HG02588 (cell line): Measurements from ENCODE around the gene KIAA1217.
A peak's percentile ranks its signal among the peaks of the same experiment; 100 is the strongest.
"Not testable (repeated sequence)": the region's sequence is repeated elsewhere in the genome, so short reads cannot be mapped to it uniquely, and the experiment has no call there.

ENCODE experiments used
- ATAC-seq: cut with Tn5 transposase; IDR thresholded peaks from one replicate; pipeline ENCODE4 v1.9.1; 2021; ENCODE audit warnings: mild to moderate bottlenecking, moderate library complexity; ENCODE audit not compliant: unreplicated experiment

Gene KIAA1217

DNA sequence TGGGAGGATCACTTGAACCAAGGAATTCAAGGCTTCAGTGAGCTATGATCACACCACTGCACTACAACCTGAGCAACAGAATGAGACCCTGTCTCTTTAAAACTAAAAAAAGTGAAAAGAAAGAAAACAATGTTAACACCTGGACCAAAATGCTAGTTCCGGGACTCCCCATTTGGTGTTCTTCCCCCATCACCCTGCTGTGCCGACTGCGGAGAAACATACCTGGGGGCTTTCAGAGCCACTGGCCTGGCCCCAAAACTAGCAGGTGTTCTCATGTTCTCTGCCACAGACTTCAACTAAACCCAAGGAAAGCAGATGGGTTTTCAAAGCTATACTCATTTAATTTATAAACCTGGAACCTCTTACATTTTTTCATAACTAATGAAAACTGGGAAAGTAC lies 250.9 kb downstream of the KIAA1217 start:
- ATAC-seq = no peak

DNA sequence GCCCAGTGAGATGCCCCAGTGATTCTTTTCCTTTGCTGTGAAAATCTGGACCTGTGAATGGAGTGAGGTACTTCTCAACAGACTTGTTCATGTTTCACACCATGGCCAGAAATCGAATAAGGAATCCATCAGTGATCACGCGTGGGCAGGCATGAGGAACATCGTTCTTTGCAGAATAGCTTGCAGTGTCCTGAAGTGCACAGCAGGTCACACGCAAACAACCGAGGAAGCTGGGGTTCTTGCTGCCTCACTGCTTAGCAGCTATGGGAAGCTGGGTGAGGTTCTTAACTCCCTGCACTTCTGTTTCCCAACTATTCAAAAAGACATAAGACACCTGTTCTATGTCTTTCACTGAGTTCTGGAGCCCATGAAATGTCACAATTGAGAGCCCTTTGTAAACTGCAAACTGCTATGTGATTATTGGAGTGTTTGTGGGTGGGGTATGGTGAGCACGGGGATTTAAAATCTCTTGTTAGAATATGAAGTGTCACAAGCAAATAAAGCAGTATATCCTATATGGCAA lies 253.4 kb downstream of the KIAA1217 start:
- no peak for ATAC-seq

DNA sequence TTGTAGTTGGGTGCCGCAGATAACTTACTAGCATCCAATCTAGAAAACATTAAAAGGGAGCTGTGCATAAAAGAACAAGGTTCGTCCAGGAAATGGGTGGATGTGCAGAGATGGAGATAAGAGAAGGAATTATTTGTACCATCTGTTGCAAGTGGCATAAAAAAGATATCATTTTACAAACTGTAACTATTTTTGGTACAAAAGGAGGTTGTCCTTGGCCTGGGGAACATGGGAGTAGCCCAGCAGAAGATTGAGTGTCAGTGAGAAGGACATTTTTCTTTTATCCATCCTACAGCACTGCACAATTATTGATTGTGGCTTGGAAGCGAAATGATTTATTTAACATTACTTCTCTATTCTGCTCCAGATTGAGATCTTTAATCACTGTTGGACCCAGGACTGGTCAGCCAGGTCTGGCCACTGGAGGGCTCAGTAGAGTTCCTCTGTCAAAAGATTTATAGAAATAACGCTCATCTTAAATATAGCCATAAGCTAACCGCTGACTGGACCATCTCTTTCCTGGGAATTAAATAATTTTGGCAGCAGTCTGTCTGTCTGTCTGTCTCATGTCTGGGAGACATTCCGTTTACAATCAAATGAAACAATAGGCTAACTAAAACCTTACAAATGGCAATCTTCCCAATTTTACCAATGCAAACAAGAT lies 254.1 kb downstream of the KIAA1217 start:
- ATAC-seq = no peak

DNA sequence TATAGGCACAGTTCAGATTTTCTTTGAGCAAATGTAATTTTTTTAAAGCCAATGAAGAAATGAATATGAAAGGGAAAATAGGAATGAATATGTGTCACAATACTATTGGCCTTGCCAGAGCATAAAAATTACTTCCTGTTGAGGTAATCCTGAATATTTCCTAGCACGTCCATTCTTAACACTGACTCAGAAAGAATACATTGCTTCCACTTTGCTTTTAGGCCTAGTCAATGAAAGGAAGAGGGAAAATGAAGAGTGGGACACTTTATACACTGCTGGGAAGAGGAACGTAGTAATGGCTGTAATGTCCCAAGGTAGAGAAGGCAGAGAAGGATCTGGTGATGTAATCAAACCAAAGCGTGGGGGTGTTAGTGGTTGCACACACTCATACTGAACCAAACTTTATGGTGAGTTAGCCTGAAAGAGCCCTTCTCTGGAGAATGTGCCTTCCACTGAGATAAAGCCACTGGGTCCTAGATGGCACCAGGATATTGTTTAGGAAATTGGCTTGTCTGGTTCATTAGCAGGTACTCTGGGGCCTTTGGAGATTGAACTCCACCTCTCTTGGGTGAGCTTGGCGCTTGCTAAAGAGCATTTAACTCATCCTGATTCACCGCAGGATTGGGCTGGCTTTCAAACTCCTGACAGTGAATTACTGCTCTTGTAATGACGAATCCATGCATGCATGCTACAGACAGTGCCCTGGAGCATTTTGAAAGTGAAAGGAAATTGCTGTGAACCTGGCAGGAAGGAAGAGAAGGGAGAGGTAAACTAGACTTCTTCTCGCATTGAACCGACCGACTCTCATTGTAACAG lies 254.9 kb downstream of the KIAA1217 start:
- ATAC-seq = peak; percentile 63

DNA sequence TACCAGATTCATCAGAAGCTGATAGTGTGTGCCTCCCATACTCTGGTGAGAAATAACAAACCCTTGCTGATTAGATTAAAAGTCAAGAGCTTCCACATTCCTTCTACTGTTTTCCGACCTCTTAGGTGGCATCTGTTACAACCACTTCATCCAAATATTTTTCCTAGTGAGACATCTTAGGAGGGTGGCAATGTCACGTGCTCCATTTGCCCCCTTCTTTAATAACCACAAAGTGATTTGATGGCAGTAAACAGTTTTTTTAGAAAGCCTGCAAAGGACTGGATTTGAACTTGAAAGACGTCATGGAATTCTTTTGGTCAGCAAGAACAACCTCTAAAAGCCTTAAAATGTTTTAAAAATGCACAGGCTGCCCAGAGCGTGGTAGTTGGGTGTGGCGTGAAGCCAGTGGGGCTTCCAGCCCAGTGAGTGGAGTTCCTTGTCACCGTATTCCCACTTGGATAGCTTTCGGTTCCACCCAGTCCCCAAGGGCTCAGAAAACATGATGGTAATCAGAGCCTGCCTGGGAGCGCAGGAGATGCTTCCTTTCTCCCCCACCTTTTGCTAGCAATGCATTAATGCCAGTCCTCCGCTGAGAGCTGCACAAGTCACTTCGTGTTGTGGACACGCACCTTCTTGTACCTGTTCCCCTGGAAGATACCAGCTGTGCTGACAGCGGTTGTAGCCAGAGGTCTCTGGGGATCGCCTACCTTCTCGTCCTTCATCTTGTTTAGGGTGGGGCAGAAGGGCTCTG lies 256.4 kb downstream of the KIAA1217 start:
- ATAC-seq = no peak

DNA sequence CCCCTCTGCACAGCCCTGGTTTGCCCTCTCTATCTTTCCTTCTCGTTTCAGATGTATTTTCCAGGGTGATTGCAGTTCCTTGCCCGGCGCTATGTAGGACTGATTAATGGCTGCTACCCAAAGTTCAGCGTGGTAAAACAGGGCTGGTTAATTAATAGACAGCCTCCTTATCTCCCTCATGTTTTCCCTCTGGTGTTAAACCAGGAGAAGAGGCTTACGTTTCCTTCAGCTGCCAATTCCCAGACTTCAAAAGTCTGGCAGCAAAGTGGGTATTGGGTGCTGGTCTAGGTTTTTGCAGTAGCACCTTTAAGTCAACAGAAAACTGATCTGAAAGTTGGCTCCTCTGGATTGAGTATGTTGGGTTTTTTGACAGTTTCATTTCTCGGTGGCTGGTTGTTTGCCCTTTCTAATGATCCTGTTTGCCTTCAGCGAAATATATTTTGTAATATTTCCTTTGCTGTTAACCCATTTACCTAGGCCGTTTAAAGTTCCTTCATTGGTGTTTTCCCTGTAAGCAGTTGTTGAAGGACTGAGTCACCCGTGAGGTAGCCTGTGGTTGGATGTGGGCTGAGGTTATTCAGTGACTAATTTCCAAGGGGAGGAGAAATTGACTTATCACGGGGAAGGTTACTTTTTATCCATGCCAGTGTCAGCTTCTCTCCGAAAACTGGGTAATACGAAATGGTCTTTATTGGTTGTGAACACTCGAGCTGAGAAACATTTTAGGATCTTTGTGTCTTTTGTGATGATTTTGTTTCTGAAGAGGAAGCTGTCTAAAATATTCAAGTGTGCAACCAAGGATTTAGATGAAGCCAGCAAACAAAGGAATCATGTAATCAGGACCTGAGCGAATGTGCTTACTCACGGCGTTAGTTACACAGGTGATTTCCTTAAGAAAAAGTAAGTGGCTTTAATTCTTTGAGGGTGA lies 257.2 kb downstream of the KIAA1217 start:
- ATAC-seq = peak; percentile 57

DNA sequence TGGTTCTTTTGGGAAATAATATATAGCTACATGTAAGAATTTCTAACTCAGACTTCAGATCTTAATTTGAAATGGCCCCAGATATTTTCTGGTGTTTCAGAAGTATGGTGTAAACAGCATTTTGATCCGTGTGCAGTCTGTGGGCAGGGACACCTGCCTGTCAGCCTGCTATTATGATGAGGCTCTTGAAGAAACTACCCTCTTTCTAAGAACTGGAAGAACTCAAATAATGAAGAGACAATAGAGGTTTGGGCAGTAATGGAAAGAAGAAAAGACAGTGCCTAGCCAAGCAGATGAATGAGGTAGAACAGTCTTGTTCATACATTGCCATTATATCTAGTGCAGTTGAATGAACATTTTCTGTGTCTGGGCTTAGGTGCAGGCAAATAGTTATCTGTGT lies 258.2 kb downstream of the KIAA1217 start:
- ATAC-seq = no peak

DNA sequence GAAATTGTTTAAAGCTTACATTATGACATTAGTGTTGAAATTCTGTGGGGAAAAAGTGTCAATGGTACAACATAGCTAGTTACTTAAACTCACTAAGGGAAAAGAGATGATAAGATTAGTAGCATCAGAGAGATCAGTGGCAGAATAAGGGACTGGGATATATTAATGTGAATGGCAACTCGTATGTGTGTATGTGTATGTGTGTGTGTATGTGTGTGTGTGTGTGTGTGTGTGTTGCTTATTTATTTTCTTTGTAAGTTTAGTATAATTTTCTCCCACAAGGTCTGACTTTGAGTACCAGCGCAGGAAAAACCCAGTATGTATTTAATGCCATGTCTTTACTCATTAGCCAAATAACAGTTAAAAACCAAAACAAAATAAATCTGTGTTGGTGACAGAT lies 258.7 kb downstream of the KIAA1217 start:
- ATAC-seq = no peak

DNA sequence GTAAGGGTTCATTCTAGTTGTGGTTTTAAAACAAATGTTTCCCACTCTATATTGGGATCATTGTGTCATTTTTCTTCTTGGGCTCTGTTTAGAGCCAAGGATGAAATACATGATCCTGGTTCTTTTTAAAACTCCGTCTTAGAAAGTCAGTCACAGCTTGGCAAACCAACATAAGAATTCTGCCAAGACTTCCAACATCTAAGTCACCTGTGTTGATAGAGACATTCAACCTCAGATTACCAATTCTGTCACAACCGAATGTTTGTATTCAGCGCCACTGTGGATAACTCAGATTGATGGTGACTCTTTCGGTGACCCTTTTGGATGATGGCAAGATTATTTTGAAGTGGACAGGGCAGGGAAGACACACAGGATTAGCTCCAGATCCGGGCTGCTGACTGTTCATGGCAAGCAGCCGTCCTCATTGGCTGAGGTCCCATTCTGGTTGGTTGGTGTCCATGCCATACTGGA lies 259.4 kb downstream of the KIAA1217 start:
- no peak for ATAC-seq

DNA sequence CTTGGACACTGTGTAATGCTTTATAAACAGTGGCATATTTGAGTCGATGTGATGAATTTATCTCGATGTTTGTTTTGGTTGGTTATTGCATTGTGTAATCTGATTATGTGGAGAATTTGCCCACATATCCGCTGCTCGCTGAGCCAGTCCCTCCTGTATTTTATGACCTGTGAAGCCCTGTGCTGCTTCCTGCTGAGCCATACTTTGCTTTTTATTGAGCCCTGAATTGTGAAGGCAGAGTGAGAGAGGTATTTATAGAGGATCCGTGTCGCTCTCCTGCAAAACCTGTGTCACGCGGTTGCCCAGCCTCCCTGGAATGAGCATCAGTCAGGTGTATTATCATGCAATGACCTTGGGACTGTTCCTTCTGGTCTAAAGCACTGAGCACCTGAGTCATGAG lies 261.1 kb downstream of the KIAA1217 start:
- ATAC-seq = no peak

DNA sequence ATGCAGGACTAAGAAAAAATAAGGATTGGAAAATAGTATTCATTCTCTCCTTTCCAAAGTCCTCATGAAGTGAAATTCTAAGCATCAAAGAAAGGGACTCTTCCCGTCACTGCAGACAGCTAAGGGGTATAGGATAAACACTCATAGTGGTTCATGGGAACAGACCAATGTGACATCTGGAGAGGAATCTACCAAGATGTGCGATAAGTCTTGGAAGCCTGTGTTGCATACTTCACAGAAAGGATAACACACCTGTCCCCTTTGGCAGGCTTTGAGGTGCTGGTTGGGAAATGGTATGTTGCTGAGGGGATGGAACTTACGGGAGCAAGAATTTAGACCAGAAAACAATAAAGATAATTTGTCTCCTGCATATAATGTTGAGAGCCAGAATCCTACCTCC lies 266.7 kb downstream of the KIAA1217 start:
- ATAC-seq = no peak

DNA sequence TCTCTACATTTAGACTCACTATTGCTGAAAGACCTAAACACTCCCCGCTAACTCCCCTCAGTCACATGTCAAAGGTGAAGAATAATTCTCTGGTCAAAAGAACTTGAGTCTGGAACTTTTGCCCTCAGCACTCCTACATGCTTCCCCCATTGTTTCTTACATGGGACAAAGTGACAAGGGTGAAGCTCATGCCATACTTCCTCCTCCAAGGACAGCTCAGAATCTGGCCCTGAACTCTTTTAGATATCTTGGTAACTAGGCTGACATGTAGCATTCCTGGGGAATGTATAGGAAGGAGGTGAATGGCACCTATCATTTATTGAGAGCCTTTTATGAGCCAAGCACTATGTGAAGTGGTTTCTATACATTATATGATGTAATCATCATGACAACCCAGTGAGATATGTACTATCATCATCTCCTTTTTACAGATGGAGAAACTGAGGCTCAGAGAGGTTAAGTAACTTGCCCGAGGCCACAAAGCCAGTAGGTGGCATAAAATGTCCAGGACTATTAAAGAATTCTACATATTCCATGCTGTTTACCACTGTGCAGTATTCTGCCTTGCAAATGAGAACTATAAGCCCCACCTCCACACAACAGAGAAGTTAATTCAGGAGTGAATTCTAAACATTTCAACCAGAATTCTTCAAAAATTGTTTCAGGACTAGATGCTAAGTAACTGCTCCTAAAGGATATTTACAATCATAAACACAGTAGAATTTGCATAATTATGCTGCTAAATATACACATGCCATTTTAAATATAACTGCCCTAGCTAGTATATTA lies 268.2 kb downstream of the KIAA1217 start:
- no peak for ATAC-seq

DNA sequence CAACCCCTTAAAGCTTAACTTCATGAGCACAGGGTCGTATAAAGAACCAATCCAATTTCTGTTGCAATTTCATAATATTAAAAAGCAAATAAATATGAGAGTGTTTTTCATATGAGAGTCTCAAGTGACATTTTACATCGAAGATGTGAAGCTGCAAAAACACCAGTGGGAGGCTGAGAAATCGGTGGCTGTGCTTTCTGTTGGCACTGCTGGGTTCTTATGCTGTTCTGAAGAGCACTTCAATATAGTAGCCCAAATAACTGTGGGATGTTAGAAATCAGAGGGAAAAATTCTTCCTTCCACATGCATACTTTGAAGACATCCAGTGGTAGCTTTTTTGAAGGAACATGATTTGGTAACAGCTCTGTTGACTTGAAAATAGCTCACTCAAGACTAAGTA lies 269.0 kb downstream of the KIAA1217 start:
- no peak for ATAC-seq

DNA sequence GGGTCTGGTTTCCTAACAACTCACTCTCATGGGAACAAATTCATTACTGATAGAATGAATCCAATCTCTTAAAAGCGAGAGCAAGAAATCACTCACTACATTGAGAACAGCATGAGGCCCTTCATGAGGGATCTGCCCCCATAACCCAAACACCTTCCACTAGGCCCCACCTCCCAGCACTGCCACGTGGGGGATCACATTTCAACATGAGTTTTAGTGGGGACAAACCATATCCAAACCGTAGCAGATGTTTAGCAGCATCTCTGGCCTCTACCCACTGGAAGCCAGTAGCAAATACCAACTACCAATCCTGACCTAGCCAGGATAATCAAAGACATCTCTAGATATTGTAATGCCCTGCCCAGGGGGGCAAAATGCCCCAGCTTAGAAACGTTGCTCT lies 270.9 kb downstream of the KIAA1217 start:
- no peak for ATAC-seq

DNA sequence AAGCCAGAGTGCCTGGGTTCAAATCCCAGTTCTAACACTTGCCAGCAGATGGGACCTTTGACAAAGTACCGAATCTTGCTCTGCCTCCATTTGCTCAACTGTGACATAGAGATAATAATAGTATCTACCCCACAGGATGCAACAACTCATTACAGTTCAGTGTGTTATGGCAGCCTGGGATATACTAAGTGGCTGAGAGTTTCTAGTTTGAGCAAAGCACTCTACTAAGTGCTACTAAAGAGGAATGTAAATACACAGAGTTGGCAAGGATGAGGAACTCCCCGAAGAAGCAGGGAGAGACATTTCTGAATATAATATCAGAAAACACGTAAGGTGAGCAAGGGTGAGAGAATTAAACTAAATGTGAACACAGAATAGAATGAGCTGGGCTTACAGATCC lies 271.5 kb downstream of the KIAA1217 start:
- ATAC-seq = no peak

DNA sequence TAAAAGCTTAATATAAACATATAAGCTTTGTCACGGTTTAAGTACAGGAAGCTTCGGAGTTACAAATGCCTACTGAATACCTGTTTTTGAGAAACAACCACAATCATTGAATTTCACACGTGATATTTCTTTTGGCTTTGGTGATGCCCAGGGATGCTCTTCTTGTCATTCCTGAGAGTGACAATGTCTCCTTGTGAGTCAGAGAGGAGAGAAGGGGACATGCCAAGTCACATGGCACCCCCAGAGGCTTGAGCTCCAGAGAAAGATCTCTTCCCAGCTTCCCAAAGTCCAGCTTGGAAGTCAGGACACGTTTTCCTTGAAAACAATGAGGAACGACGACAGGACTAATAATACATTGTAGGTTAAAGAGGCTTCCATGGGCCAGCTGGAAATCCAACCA lies 272.3 kb downstream of the KIAA1217 start:
- no peak for ATAC-seq

DNA sequence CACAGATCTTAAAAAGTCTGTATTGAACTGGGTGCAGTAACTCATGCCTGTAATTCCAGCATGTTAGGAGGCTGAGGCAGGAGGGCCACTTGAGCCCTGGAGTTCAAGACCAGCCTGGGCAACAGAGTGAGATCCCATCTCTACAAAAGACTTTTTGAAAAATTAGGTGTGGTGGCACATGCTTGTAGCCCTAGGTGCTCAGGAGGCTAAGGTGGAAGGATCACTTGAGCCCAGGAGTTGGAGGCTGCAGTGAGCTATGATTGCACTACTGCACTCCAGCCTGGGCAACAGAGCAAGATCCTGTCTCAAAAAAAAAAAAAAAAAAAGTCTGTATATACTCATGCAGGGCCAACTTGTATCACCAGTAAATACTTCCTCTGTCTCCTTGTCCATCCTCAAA lies 273.8 kb downstream of the KIAA1217 start:
- ATAC-seq = not testable (repeated sequence)

DNA sequence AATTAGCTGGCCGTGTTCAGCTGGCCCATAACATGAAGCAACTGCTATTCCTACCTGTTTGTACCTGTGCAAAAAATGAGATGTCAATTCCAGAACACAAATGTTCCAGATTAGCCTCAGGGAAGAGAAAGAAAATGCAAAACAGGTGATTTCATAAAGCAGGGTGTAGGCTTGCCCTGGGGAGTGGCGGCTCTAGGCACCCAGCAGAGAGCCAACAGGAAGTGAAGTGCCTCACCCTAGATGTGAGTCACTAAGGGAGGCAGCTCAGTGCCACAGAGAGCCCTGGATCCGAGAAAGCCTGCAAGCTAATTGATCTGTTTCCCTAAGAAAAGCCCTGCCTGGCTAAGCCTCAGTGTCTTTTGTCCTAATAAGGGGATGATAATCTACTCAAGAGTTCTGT lies 274.8 kb downstream of the KIAA1217 start:
- peak; percentile 92 for ATAC-seq

DNA sequence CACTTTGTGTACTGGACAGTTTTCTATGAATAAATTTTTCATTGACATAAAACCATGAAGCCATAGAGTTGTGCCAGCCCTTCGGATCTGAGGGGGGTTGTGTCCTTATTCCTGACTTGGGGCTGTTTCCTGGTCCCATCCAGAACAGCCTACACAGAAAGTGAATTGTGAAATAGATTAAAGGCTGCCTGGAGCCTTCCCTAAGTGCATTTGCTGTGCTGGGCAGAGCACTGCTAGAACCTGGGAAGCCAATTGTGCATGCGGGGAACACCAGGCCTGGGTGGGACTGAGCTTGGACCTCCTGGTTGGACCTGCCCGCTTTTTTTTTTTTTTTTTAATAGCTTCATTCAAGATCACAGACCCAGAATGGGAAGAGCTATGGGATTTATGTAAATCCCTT lies 275.8 kb downstream of the KIAA1217 start:
- ATAC-seq = no peak

DNA sequence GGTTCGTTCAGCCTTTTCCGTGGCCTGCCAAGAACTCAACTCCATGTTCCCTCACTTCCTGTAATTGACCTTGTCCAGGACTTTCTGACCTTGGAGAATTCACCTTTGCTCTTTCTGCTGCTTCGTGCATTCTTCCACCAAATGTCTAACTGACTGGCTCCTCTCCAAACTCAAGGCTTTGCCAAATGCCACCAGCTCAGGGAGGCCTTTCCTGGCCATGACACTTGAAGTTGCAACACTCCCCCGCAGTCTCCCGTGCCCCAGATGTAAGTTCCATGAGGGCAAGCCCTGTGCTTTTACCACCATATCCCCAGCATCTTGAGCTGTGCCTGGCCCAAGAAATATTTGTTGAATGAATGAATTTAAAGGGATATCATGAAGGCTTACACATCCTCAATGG lies 276.4 kb downstream of the KIAA1217 start:
- ATAC-seq = no peak
